ENCODE results near the gene FGFRL1.
A peak's percentile ranks its signal among the peaks of the same experiment; 100 is the strongest.

Gene FGFRL1

GRCh38 chr4:1019320-1019719 lies 7.9 kb downstream of the FGFRL1 start:
- no peak for FAIRE-seq
- no peak for DNase-seq (ENCODE audit: extremely low spot score, insufficient read length, low read depth)

GRCh38 chr4:1019729-1020470 lies 8.5 kb downstream of the FGFRL1 start:
- no peak for DNase-seq (ENCODE audit: extremely low spot score, insufficient read length, low read depth)
- no peak for FAIRE-seq

GRCh38 chr4:1021386-1022050 lies 10.1 kb downstream of the FGFRL1 start:
- peak; percentile 65 for DNase-seq (ENCODE audit: extremely low spot score, insufficient read length, low read depth)
- FAIRE-seq: peak; percentile 84

GRCh38 chr4:1022051-1022738 lies 10.8 kb downstream of the FGFRL1 start:
- FAIRE-seq: no peak

GRCh38 chr4:1022739-1023066 lies 11.3 kb downstream of the FGFRL1 start:
- DNase-seq (ENCODE audit: extremely low spot score, insufficient read length, low read depth) (no peak), FAIRE-seq (no peak)

More at GRCh38 chr4:1022051-1022738, 10.8 kb downstream of the FGFRL1 start:
- no peak for DNase-seq (ENCODE audit: extremely low spot score, insufficient read length, low read depth)

GRCh38 chr4:1023075-1023640 lies 11.7 kb downstream of the FGFRL1 start:
- DNase-seq (ENCODE audit: extremely low spot score, insufficient read length, low read depth) (no peak), FAIRE-seq (no peak)

GRCh38 chr4:1023895-1024740 lies 12.7 kb downstream of the FGFRL1 start:
- no peak for FAIRE-seq
- DNase-seq (ENCODE audit: extremely low spot score, insufficient read length, low read depth): no peak

GRCh38 chr4:1024882-1025545 lies 13.6 kb downstream of the FGFRL1 start:
- DNase-seq (ENCODE audit: extremely low spot score, insufficient read length, low read depth) (no peak), FAIRE-seq (no peak)

GRCh38 chr4:1026115-1026514 lies 14.7 kb downstream of the FGFRL1 start:
- FAIRE-seq (peak; percentile 86), DNase-seq (ENCODE audit: extremely low spot score, insufficient read length, low read depth) (peak; percentile 70)

- DNase-seq (ENCODE audit: extremely low spot score, insufficient read length, low read depth) (no peak), FAIRE-seq (no peak)
Observed at GRCh38 chr4:1027219-1027914, 15.9 kb downstream of the FGFRL1 start.

GRCh38 chr4:1027915-1028238 lies 16.5 kb downstream of the FGFRL1 start:
- no peak for FAIRE-seq
- no peak for DNase-seq (ENCODE audit: extremely low spot score, insufficient read length, low read depth)

GRCh38 chr4:1028574-1029220 lies 17.3 kb downstream of the FGFRL1 start:
- FAIRE-seq: no peak

GRCh38 chr4:1029529-1029928 lies 18.1 kb downstream of the FGFRL1 start:
- DNase-seq (ENCODE audit: extremely low spot score, insufficient read length, low read depth) (no peak), FAIRE-seq (no peak)

More at GRCh38 chr4:1028574-1029220, 17.3 kb downstream of the FGFRL1 start:
- no peak for DNase-seq (ENCODE audit: extremely low spot score, insufficient read length, low read depth)

GRCh38 chr4:1030031-1030430 lies 18.6 kb downstream of the FGFRL1 start:
- DNase-seq (ENCODE audit: extremely low spot score, insufficient read length, low read depth): no peak
- no peak for FAIRE-seq

- FAIRE-seq: no peak
- no peak for DNase-seq (ENCODE audit: extremely low spot score, insufficient read length, low read depth)
Observed at GRCh38 chr4:1030559-1030958, 19.1 kb downstream of the FGFRL1 start.

GRCh38 chr4:1031346-1031745 lies 19.9 kb downstream of the FGFRL1 start:
- FAIRE-seq (no peak), DNase-seq (ENCODE audit: extremely low spot score, insufficient read length, low read depth) (no peak)

- DNase-seq (ENCODE audit: extremely low spot score, insufficient read length, low read depth): no peak
- no peak for FAIRE-seq
Observed at GRCh38 chr4:1031956-1032795, 20.8 kb downstream of the FGFRL1 start.

- DNase-seq (ENCODE audit: extremely low spot score, insufficient read length, low read depth): no peak
- no peak for FAIRE-seq
Observed at GRCh38 chr4:1032861-1033260, 21.4 kb downstream of the FGFRL1 start.
